ENCODE measurements around the gene CISH. TPM values are rescaled to one million over a fixed set of nuclear protein-coding genes. Genes with fewer than 3 reads are reported as not detected.

Gene CISH
- polyA plus RNA-seq, 4 donors, result 31.3 to 40.6 (median 36.0) TPM

Other genes with a start within 250 kb of the CISH start
- 10 to 100 TPM; 14.9 to 18.1 (median 15.2) TPM for gene CACNA2D2, start 108.1 kb downstream of the CISH start, polyA plus RNA-seq (ENCODE audit: insufficient read length in 4 of 4)
- gene C3orf18, start 44.0 kb downstream of the CISH start, polyA plus RNA-seq (ENCODE audit: insufficient read length in 4 of 4), result 10 to 100 TPM; 15.0 to 18.4 (median 16.8) TPM
- gene HEMK1, start 42.3 kb downstream of the CISH start, polyA plus RNA-seq (ENCODE audit: insufficient read length in 4 of 4), result 10 to 100 TPM; 21.9 to 27.6 (median 23.4) TPM
- 10 to 100 TPM; 56.8 to 67.9 (median 60.7) TPM for gene MAPKAPK3, start 5.4 kb upstream of the CISH start, polyA plus RNA-seq (ENCODE audit: insufficient read length in 4 of 4)
- 1 to 10 TPM; 1.1 to 1.6 (median 1.4) TPM for gene DOCK3, start 63.2 kb upstream of the CISH start, polyA plus RNA-seq (ENCODE audit: insufficient read length in 4 of 4)